Measurements from ENCODE around the gene SLC25A26. TPM values are rescaled to one million over a fixed set of nuclear protein-coding genes. Genes with fewer than 3 reads are reported as not detected.
A peak's percentile ranks its signal among the peaks of the same experiment; 100 is the strongest.

The SLC25A26 gene
- total and polyA plus RNA-seq, 7 donors = 17.8 to 42.8 (median 22.4) TPM

- Histone ChIP-seq H3K4me3 (no peak overlapping the region), H3K4me1 (peaks cover 0 to 50% (median 30%) of the 10 kb centered on the region in 4 donors), H3K9me3 (no peaks in the 10 kb centered on the region), H3K27ac (peak overlapping the region in 3 of 4 donors; percentile 52 to 68 (median 65)), H3K27me3 (no peaks in the 10 kb centered on the region), H3K36me3 (no peaks in the 10 kb centered on the region)
- intact Hi-C loops (cut with DNase I) = no loop called here
- WGBS, 2 donors = 16 to 55% methylated on average over 8 of the region's 8 CpGs
- peak in 1 of 4 donors; percentile 24 for TF ChIP-seq EP300 (IDR thresholded peaks at IDR 0.05)
- TF ChIP-seq POLR2AphosphoS5 (IDR thresholded peaks at IDR 0.05) = peak in 3 of 4 donors; percentile 21 to 71 (median 53)
- TF ChIP-seq, protein P1, sequence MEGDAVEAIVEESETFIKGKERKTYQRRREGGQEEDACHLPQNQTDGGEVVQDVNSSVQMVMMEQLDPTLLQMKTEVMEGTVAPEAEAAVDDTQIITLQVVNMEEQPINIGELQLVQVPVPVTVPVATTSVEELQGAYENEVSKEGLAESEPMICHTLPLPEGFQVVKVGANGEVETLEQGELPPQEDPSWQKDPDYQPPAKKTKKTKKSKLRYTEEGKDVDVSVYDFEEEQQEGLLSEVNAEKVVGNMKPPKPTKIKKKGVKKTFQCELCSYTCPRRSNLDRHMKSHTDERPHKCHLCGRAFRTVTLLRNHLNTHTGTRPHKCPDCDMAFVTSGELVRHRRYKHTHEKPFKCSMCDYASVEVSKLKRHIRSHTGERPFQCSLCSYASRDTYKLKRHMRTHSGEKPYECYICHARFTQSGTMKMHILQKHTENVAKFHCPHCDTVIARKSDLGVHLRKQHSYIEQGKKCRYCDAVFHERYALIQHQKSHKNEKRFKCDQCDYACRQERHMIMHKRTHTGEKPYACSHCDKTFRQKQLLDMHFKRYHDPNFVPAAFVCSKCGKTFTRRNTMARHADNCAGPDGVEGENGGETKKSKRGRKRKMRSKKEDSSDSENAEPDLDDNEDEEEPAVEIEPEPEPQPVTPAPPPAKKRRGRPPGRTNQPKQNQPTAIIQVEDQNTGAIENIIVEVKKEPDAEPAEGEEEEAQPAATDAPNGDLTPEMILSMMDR (IDR thresholded peaks at IDR 0.05) = no peak
- no peak for TF ChIP-seq POLR2A (IDR thresholded peaks at IDR 0.05)
- DNase-seq = no peak
Observed at GRCh38 chr3:66342717-66343356, 122.0 kb downstream of the SLC25A26 start.

DNA sequence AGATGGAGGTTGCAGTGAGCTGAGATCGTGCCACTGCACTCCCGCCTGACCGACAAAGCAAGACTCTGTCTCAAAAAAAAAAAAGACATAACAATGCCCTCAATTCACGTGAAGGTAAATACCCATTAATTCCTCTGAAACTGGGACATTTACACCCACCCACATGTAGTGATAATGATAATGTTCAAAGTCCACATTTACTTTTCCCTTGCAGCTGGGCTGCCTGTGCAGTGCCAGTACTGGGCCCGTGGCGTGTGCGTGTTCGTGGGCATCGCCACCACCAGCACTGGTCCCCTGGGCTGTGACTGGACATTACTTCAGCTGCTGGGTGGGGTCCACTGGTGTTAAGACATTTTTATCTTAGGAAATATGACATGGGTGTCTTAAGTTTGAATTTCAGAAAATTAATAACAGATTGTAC, 123.6 kb downstream of the SLC25A26 start:
- peak overlapping the region in 3 of 4 donors; percentile 52 to 68 (median 65) for H3K27ac ChIP-seq
- TF ChIP-seq, protein P1 (IDR thresholded peaks at IDR 0.05) = no peak
- TF ChIP-seq POLR2AphosphoS5 (IDR thresholded peaks at IDR 0.05) = no peak
- H3K27me3 ChIP-seq = no peaks in the 10 kb centered on the region
- H3K9me3 ChIP-seq = no peaks in the 10 kb centered on the region
- H3K4me1 ChIP-seq = peaks cover 0 to 49% (median 30%) of the 10 kb centered on the region in 4 donors
- 22 to 68% methylated on average over 9 of the region's 9 CpGs for WGBS, 2 donors
- intact Hi-C loops (cut with DNase I) = no loop called here
- no peaks in the 10 kb centered on the region for H3K36me3 ChIP-seq
- no peak overlapping the region for H3K4me3 ChIP-seq
- DNase-seq = no peak

GRCh38 chr3:66344848-66345578, 124.2 kb downstream of the SLC25A26 start:
- H3K27ac ChIP-seq = peak overlapping the region in 3 of 4 donors; percentile 52 to 68 (median 65)
- DNase-seq = no peak
- H3K9me3 ChIP-seq = no peaks in the 10 kb centered on the region
- H3K36me3 ChIP-seq = no peaks in the 10 kb centered on the region
- H3K27me3 ChIP-seq = no peaks in the 10 kb centered on the region
- intact Hi-C loops (cut with DNase I) = no loop called here
- TF ChIP-seq, protein P1 (IDR thresholded peaks at IDR 0.05) = no peak
- peak in 1 of 4 donors; percentile 13 for TF ChIP-seq POLR2AphosphoS5 (IDR thresholded peaks at IDR 0.05)
- H3K4me3 ChIP-seq = no peak overlapping the region
- peaks cover 0 to 45% (median 30%) of the 10 kb centered on the region in 4 donors for H3K4me1 ChIP-seq
- WGBS, 2 donors = 23 to 70% methylated on average over 8 of the region's 8 CpGs

DNA sequence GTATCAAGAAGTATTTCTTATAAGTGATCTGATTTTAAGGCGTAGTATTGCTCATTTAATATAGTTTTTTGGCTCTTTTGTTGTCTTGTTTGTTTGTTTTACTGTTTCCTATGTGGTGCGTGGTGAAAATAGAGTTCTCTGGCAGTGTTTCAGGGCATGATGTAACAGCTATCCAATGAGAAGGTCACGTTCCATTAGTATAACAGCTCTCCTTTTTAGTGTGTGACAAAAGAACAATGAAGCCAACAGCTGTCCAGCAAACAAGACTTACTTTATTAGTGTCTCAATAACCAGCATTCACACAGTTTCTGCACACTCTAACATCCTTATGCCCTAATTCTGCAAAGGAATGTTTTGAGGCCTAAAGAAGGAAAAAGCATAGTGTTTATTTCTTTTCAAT, 127.9 kb downstream of the SLC25A26 start:
- H3K4me3 ChIP-seq = no peak overlapping the region
- WGBS, 2 donors = 75 to 84% methylated on average over 3 of the region's 3 CpGs
- no peaks in the 10 kb centered on the region for H3K36me3 ChIP-seq
- H3K27ac ChIP-seq = no peak overlapping the region
- H3K9me3 ChIP-seq = no peaks in the 10 kb centered on the region
- peaks cover 0 to 37% (median 27%) of the 10 kb centered on the region in 4 donors for H3K4me1 ChIP-seq
- intact Hi-C loops (cut with DNase I) = no loop called here
- no peaks in the 10 kb centered on the region for H3K27me3 ChIP-seq
- DNase-seq = no peak
- TF ChIP-seq EP300 (IDR thresholded peaks at IDR 0.05) = no peak
- TF ChIP-seq, protein P1 (IDR thresholded peaks at IDR 0.05) = no peak
- no peak for TF ChIP-seq POLR2AphosphoS5 (IDR thresholded peaks at IDR 0.05)
- no peak for TF ChIP-seq POLR2A (IDR thresholded peaks at IDR 0.05)

Measured in sigmoid colon (tissue), 7 donors.